ENCODE data around the gene MREG. TPM values are rescaled to one million over a fixed set of nuclear protein-coding genes. Genes with fewer than 3 reads are reported as not detected.

Gene MREG
- total and polyA plus RNA-seq, 2 experiments from 2014 or later: 19.4 to 25.3 TPM

DNA sequence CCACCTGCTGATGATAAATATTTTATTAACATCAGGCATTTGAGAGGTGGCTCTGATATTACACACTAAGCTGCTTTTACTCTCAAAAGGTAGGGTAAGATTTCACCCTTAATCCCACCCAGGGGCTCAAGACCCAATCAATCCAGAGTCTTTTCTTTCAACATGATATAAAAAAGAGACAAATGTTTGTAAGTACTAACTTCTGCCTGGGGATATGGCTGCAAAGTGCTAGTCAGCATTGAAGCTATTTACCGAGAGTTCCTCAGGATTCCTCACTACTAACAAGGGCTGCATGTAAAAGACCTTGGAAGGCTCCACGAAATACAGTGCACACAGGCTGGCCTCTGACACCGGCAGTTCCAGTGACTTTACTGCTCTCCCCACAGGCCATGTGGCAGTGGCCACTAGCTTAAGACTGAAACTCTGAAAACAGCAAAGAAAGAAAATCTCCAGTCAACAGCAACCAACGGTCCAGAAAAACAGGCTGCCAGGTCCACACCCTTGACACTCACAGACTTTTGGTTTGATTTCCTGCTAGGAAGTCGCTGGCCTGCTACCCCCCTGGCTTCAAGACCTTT, 11.2 kb downstream of the MREG start (continued):
- TF ChIP-seq, protein P1, sequence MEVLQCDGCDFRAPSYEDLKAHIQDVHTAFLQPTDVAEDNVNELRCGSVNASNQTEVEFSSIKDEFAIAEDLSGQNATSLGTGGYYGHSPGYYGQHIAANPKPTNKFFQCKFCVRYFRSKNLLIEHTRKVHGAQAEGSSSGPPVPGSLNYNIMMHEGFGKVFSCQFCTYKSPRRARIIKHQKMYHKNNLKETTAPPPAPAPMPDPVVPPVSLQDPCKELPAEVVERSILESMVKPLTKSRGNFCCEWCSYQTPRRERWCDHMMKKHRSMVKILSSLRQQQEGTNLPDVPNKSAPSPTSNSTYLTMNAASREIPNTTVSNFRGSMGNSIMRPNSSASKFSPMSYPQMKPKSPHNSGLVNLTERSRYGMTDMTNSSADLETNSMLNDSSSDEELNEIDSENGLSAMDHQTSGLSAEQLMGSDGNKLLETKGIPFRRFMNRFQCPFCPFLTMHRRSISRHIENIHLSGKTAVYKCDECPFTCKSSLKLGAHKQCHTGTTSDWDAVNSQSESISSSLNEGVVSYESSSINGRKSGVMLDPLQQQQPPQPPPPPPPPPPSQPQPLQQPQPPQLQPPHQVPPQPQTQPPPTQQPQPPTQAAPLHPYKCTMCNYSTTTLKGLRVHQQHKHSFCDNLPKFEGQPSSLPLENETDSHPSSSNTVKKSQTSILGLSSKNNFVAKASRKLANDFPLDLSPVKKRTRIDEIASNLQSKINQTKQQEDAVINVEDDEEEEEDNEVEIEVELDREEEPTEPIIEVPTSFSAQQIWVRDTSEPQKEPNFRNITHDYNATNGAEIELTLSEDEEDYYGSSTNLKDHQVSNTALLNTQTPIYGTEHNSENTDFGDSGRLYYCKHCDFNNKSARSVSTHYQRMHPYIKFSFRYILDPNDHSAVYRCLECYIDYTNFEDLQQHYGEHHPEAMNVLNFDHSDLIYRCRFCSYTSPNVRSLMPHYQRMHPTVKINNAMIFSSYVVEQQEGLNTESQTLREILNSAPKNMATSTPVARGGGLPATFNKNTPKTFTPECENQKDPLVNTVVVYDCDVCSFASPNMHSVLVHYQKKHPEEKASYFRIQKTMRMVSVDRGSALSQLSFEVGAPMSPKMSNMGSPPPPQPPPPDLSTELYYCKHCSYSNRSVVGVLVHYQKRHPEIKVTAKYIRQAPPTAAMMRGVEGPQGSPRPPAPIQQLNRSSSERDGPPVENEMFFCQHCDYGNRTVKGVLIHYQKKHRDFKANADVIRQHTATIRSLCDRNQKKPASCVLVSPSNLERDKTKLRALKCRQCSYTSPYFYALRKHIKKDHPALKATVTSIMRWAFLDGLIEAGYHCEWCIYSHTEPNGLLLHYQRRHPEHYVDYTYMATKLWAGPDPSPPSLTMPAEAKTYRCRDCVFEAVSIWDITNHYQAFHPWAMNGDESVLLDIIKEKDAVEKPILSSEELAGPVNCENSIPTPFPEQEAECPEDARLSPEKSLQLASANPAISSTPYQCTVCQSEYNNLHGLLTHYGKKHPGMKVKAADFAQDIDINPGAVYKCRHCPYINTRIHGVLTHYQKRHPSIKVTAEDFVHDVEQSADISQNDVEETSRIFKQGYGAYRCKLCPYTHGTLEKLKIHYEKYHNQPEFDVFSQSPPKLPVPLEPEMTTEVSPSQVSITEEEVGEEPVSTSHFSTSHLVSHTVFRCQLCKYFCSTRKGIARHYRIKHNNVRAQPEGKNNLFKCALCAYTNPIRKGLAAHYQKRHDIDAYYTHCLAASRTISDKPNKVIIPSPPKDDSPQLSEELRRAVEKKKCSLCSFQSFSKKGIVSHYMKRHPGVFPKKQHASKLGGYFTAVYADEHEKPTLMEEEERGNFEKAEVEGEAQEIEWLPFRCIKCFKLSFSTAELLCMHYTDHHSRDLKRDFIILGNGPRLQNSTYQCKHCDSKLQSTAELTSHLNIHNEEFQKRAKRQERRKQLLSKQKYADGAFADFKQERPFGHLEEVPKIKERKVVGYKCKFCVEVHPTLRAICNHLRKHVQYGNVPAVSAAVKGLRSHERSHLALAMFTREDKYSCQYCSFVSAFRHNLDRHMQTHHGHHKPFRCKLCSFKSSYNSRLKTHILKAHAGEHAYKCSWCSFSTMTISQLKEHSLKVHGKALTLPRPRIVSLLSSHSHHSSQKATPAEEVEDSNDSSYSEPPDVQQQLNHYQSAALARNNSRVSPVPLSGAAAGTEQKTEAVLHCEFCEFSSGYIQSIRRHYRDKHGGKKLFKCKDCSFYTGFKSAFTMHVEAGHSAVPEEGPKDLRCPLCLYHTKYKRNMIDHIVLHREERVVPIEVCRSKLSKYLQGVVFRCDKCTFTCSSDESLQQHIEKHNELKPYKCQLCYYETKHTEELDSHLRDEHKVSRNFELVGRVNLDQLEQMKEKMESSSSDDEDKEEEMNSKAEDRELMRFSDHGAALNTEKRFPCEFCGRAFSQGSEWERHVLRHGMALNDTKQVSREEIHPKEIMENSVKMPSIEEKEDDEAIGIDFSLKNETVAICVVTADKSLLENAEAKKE (CRISPR knock-in tag; IDR thresholded peaks at IDR 0.05): no peak

DNA sequence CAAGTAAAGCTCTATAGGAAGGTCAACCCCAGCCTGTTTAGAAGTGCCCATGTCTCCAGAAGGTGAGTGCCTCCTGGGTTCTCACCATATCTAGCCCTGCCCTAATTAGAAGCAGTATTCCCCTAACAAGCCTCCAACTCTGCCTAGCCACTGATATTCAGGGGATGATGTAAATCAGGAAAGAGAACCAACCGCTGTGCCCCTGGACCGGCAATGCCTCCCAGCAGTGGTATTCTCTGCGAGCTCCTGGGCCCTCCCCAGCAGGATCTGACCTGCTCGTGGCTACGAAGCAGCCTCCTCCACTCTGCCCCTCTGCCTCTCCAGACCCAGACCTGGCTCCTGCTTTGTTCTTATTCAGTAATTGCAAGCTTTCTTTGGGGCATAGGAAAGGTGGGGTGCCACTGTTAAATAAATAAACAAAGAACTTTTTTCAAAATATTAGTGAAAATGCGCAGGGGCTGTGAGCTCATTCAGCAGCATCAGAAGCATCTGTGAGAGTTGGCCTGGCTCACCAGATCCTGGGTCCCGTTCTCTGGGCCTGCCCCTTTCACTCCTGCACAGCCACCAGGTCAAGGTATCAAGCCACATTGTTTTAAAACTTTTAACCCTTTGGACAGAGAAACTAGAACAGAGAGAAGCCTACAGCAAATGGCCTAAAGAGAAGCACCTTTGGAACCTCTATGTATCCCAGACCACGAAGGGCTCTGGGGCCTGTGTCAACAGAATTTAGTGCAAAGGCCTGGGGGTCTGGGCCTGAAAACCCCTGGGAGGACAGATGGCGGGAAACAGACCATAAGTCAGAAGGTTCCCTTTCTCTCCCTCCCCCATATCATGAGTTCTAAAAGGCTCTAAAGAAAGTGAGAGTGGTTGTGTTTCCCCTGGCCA, 11.9 kb downstream of the MREG start:
- DNase-seq (ENCODE audit: low spot score) (no peak), ATAC-seq (peak; percentile 70)
- Mint-ChIP-seq H3K27ac (0 out of 2 replicates have a peak overlapping the region, but pooled peaks have one; percentile 29), H3K4me3 (no peak overlapping the region), H3K27me3 (ENCODE audit: insufficient read depth, low read depth, poor library complexity) (peaks cover 11% of the 10 kb centered on the region), H3K36me3 (ENCODE audit: low read depth) (peaks cover 3% of the 10 kb centered on the region; the same call in 2 of the 3 replicates), H3K9me3 (no peaks in the 10 kb centered on the region), H3K4me1 (peaks cover 38% of the 10 kb centered on the region)
- no peaks in the 10 kb centered on the region for H3K36me3 ChIP-seq (ENCODE audit: insufficient read depth)
- peaks cover 44% of the 10 kb centered on the region for H3K4me1 ChIP-seq (ENCODE audit: insufficient read depth)
- H3K27ac ChIP-seq (ENCODE audit: low read depth): peak overlapping the region; percentile 59; the same call in 1 of the 2 replicates
- peaks cover 19% of the 10 kb centered on the region for H4K20me1 ChIP-seq (replicated peaks; ENCODE audit: insufficient read depth)
- H3K27me3 ChIP-seq (ENCODE audit: insufficient read depth): no peaks in the 10 kb centered on the region
- H3K79me2 ChIP-seq (replicated peaks; ENCODE audit: insufficient read depth): peaks cover 88% of the 10 kb centered on the region
- no peaks in the 10 kb centered on the region; the same call in 1 of the 2 replicates for H3F3A ChIP-seq (replicated peaks; ENCODE audit: low read depth)
- H3K9me2 ChIP-seq (ENCODE audit: insufficient read depth): no peaks in the 10 kb centered on the region
- H2AFZ ChIP-seq: no peak overlapping the region
- peak overlapping the region; percentile 46; the same call in 1 of the 2 replicates for H3K4me2 ChIP-seq
- no peak overlapping the region for H3K4me3 ChIP-seq
- TF ChIP-seq ZNF331 (CRISPR knock-in tag; IDR thresholded peaks at IDR 0.05; ENCODE audit: low read depth) (no peak), EZH2 (IDR thresholded peaks at IDR 0.05; ENCODE audit: low read depth, unreplicated experiment) (no peak), EZH2phosphoT487 (IDR thresholded peaks at IDR 0.05; ENCODE audit: unreplicated experiment) (no peak), NANOG (IDR thresholded peaks at IDR 0.05; ENCODE audit: borderline replicate concordance) (no peak)
- TF ChIP-seq, protein P2, sequence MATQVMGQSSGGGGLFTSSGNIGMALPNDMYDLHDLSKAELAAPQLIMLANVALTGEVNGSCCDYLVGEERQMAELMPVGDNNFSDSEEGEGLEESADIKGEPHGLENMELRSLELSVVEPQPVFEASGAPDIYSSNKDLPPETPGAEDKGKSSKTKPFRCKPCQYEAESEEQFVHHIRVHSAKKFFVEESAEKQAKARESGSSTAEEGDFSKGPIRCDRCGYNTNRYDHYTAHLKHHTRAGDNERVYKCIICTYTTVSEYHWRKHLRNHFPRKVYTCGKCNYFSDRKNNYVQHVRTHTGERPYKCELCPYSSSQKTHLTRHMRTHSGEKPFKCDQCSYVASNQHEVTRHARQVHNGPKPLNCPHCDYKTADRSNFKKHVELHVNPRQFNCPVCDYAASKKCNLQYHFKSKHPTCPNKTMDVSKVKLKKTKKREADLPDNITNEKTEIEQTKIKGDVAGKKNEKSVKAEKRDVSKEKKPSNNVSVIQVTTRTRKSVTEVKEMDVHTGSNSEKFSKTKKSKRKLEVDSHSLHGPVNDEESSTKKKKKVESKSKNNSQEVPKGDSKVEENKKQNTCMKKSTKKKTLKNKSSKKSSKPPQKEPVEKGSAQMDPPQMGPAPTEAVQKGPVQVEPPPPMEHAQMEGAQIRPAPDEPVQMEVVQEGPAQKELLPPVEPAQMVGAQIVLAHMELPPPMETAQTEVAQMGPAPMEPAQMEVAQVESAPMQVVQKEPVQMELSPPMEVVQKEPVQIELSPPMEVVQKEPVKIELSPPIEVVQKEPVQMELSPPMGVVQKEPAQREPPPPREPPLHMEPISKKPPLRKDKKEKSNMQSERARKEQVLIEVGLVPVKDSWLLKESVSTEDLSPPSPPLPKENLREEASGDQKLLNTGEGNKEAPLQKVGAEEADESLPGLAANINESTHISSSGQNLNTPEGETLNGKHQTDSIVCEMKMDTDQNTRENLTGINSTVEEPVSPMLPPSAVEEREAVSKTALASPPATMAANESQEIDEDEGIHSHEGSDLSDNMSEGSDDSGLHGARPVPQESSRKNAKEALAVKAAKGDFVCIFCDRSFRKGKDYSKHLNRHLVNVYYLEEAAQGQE (IDR thresholded peaks at IDR 0.05; ENCODE audit: unreplicated experiment): no peak

All from GM23338 (cell line).